DOHH2 (cell line): Measurements from ENCODE around the gene NPFFR2.

Experiments
- H3F3A ChIP-seq: fragments of 200-600 bp; sonication (generic), shearing (Covaris generic); 2 replicates; pipeline ENCODE4 v1.6.0; 2016; ENCODE audit warnings: antibody characterized with exemption, mild to moderate bottlenecking; ENCODE audit not compliant: control insufficient read depth, insufficient read depth
- H3K27ac ChIP-seq: fragments of 200-600 bp; sonication (generic); 2 replicates; pipeline ENCODE4 v1.5.1; 2014; ENCODE audit warnings: low read depth, mild to moderate bottlenecking, low read length, moderate library complexity
- H3K27me3 ChIP-seq: fragments of 200-600 bp; sonication (generic); 2 replicates; pipeline ENCODE4 v1.6.1; 2014; ENCODE audit warnings: mild to moderate bottlenecking, low read length, mixed read lengths; ENCODE audit not compliant: control insufficient read depth
- H3K36me3 ChIP-seq: fragments of 200-600 bp; sonication (generic); 2 replicates; pipeline ENCODE4 v1.6.1; 2014; ENCODE audit warnings: mild to moderate bottlenecking, low read length, moderate library complexity, mixed read lengths; ENCODE audit not compliant: control insufficient read depth
- H3K4me1 ChIP-seq: fragments of 200-600 bp; sonication (generic); 2 replicates; pipeline ENCODE4 v1.6.1; 2014; ENCODE audit warnings: mild to moderate bottlenecking, low read length, mixed read lengths; ENCODE audit not compliant: control insufficient read depth
- H3K4me2 ChIP-seq: fragments of 200-600 bp; sonication (generic); 2 replicates; pipeline ENCODE4 v1.6.0; 2014; ENCODE audit warnings: mild to moderate bottlenecking, low read length, moderate library complexity
- H3K4me3 ChIP-seq: fragments of 200-600 bp; sonication (generic); 2 replicates; pipeline ENCODE4 v1.5.1; 2014; ENCODE audit warnings: mild to moderate bottlenecking, low read length, mixed read lengths
- H3K79me2 ChIP-seq: fragments of 200-600 bp; sonication (generic); 2 replicates; pipeline ENCODE4 v1.6.1; 2014; ENCODE audit warnings: mild to moderate bottlenecking, low read length, mixed read lengths; ENCODE audit not compliant: control insufficient read depth
- H3K9me2 ChIP-seq: fragments of 200-600 bp; sonication (generic); replicated peaks from 2 replicates; pipeline ENCODE4 v1.6.1; 2014; ENCODE audit warnings: mild to moderate bottlenecking, low read length, mixed read lengths; ENCODE audit not compliant: control insufficient read depth
- H3K9me3 ChIP-seq: fragments of 200-600 bp; sonication (generic); 2 replicates; pipeline ENCODE4 v1.6.1; 2014; ENCODE audit warnings: antibody characterized with exemption, low read length, mixed read lengths; ENCODE audit not compliant: control insufficient read depth, insufficient read depth
- H4K20me1 ChIP-seq: fragments of 200-600 bp; sonication (generic); 2 replicates; pipeline ENCODE4 v1.6.0; 2014; ENCODE audit warnings: low read depth, mild to moderate bottlenecking, antibody characterized with exemption, low read length, moderate library complexity; ENCODE audit not compliant: control insufficient read depth, insufficient read depth
- CTCF ChIP-seq: fragments of 200-600 bp; sonication (generic); IDR thresholded peaks from one replicate; pipeline ENCODE4 v1.5.1; 2014; ENCODE audit warnings: antibody characterized with exemption, mild to moderate bottlenecking, low read depth, low read length; ENCODE audit not compliant: poor library complexity, severe bottlenecking
- EZH2phosphoT487 ChIP-seq: fragments of 200-600 bp; sonication (generic); IDR thresholded peaks from 2 replicates; pipeline ENCODE4 v1.6.1; 2017; ENCODE audit warnings: borderline replicate concordance, mild to moderate bottlenecking, antibody characterized with exemption, low read length, moderate library complexity, mixed read lengths

NPFFR2 gene

GRCh38 chr4:72111863-72112262 is 80.1 kb downstream of the NPFFR2 start:
- no peak overlapping the region for H3K4me3 ChIP-seq
- no peaks in the 10 kb centered on the region for H3K36me3 ChIP-seq

GRCh38 chr4:72112514-72113156 is 80.8 kb downstream of the NPFFR2 start:
- Histone ChIP-seq H3K9me3 (no peaks in the 10 kb centered on the region), H3K4me1 (no peaks in the 10 kb centered on the region), H3K27me3 (no peaks in the 10 kb centered on the region), H3F3A (no peaks in the 10 kb centered on the region), H3K36me3 (no peaks in the 10 kb centered on the region), H3K4me3 (no peak overlapping the region), H3K79me2 (no peaks in the 10 kb centered on the region), H3K27ac (no peak overlapping the region), H3K4me2 (no peak overlapping the region), H3K9me2 (no peaks in the 10 kb centered on the region), H4K20me1 (no peaks in the 10 kb centered on the region)
- TF ChIP-seq CTCF (no peak), EZH2phosphoT487 (no peak)

More at GRCh38 chr4:72111863-72112262, 80.1 kb downstream of the NPFFR2 start:
- H4K20me1 ChIP-seq: no peaks in the 10 kb centered on the region
- no peaks in the 10 kb centered on the region for H3F3A ChIP-seq
- no peaks in the 10 kb centered on the region for H3K27me3 ChIP-seq
- H3K79me2 ChIP-seq: no peaks in the 10 kb centered on the region
- no peaks in the 10 kb centered on the region for H3K4me1 ChIP-seq
- H3K9me2 ChIP-seq: no peaks in the 10 kb centered on the region
- H3K9me3 ChIP-seq: no peaks in the 10 kb centered on the region
- TF ChIP-seq EZH2phosphoT487 (no peak), CTCF (no peak)
- H3K4me2 ChIP-seq: no peak overlapping the region
- no peak overlapping the region for H3K27ac ChIP-seq

GRCh38 chr4:72118017-72118416 is 86.2 kb downstream of the NPFFR2 start:
- Histone ChIP-seq H4K20me1 (no peaks in the 10 kb centered on the region), H3K27ac (no peak overlapping the region), H3K4me1 (no peaks in the 10 kb centered on the region), H3K36me3 (no peaks in the 10 kb centered on the region), H3K9me2 (no peaks in the 10 kb centered on the region), H3K27me3 (no peaks in the 10 kb centered on the region), H3F3A (no peaks in the 10 kb centered on the region), H3K79me2 (no peaks in the 10 kb centered on the region), H3K4me3 (no peak overlapping the region), H3K9me3 (no peaks in the 10 kb centered on the region), H3K4me2 (no peak overlapping the region)
- TF ChIP-seq EZH2phosphoT487: no peak
- TF ChIP-seq CTCF: no peak
